OCI-LY7 (cell line): ENCODE data around the gene RNF17. TPM values are rescaled to one million over a fixed set of nuclear protein-coding genes. Genes with fewer than 3 reads are reported as not detected.

Experiments used
- BruUV-seq: library from RNA; stranded (reverse); fragments of 400-500 nt; replicated peaks from 2 replicates; lab custom pipeline; 2021; lab: Mats Ljungman, UMichigan
- CTCF ChIA-PET: fragments of 300-600 bp; sonication (Branson Sonifier 250); formaldehyde crosslinking; loops from one replicate; lab custom pipeline; 2022; ENCODE audit warnings: antibody characterized with exemption; ENCODE audit not compliant: unreplicated experiment; lab: Charles Lee
- POLR2A ChIA-PET: fragments of 300-600 bp; sonication (Branson Sonifier 250); formaldehyde crosslinking; loops from one replicate; lab custom pipeline; 2022; ENCODE audit warnings: antibody characterized with exemption; lab: Charles Lee
- DNase-seq: peaks from one replicate; pipeline ENCODE4 v3.0.0-alpha.2; 2015; ENCODE audit warnings: low spot score
- H2AFZ ChIP-seq: fragments of 200-600 bp; sonication (generic), shearing (Covaris generic); 2 replicates; pipeline ENCODE4 v1.6.1; 2014; ENCODE audit warnings: mild to moderate bottlenecking, antibody characterized with exemption, low read length, moderate library complexity
- H3K27ac ChIP-seq: fragments of 200-600 bp; sonication (generic); 2 replicates; pipeline ENCODE4 v1.5.1; 2014; ENCODE audit warnings: mixed run types, low read depth, mild to moderate bottlenecking, moderate library complexity, low read length, inconsistent platforms; ENCODE audit not compliant: poor library complexity, severe bottlenecking
- H3K36me3 ChIP-seq: fragments of 200-600 bp; sonication (generic); 2 replicates; pipeline ENCODE4 v1.6.1; 2014; ENCODE audit warnings: mild to moderate bottlenecking, antibody characterized with exemption, low read length, moderate library complexity, mixed read lengths; ENCODE audit not compliant: insufficient read depth
- H3K4me1 ChIP-seq: fragments of 200-600 bp; sonication (generic); 2 replicates; pipeline ENCODE4 v1.5.1; 2014; ENCODE audit warnings: mild to moderate bottlenecking, low read length; ENCODE audit not compliant: insufficient read depth, poor library complexity, severe bottlenecking
- H3K4me2 ChIP-seq: fragments of 200-600 bp; sonication (generic); 2 replicates; pipeline ENCODE4 v1.6.1; 2014; ENCODE audit warnings: mild to moderate bottlenecking, low read length
- H3K4me3 ChIP-seq: fragments of 200-600 bp; sonication (generic); 2 replicates; pipeline ENCODE4 v1.5.1; 2014; ENCODE audit warnings: mild to moderate bottlenecking, low read depth, low read length; ENCODE audit not compliant: poor library complexity, severe bottlenecking
- H3K79me2 ChIP-seq: fragments of 200-600 bp; sonication (generic); 2 replicates; pipeline ENCODE4 v1.6.1; 2016; ENCODE audit warnings: low read depth, mild to moderate bottlenecking, low read length, moderate library complexity, mixed read lengths; ENCODE audit not compliant: insufficient read depth
- H3K9me2 ChIP-seq: fragments of 200-600 bp; sonication (generic); 2 replicates; pipeline ENCODE4 v1.6.1; 2016; ENCODE audit warnings: mild to moderate bottlenecking, low read length, mixed read lengths; ENCODE audit not compliant: insufficient read depth
- H3K9me3 ChIP-seq: fragments of 200-600 bp; sonication (generic); 2 replicates; pipeline ENCODE4 v1.6.1; 2014; ENCODE audit warnings: mild to moderate bottlenecking, mixed run types, low read length, mixed read lengths
- H4K20me1 ChIP-seq: fragments of 200-600 bp; sonication (generic); 2 replicates; pipeline ENCODE4 v1.6.1; 2014; ENCODE audit warnings: mild to moderate bottlenecking, antibody characterized with exemption, low read length, moderate library complexity, mixed read lengths; ENCODE audit not compliant: insufficient read depth
- EZH2phosphoT487 ChIP-seq: fragments of 200-600 bp; sonication (generic); IDR thresholded peaks from 2 replicates; pipeline ENCODE4 v1.6.1; 2018; ENCODE audit warnings: low read depth, borderline replicate concordance, mild to moderate bottlenecking, mixed run types, antibody characterized with exemption, low read length, moderate library complexity, mixed read lengths
- intact Hi-C: fragments of 100-400 bp; cut with micrococcal nuclease; formaldehyde crosslinking; loops from one replicate; pipeline ENCODE4 v1.10.0; 2022; ENCODE audit not compliant: unreplicated experiment
- total RNA-seq, 2 experiments: library from RNA; depleted of rRNA in 1 of 2; stranded (reverse); fragments of >200 nt in 1 of 2; shearing (Covaris generic) in 1 of 2; gene quantifications; 2 replicates each; pipeline ENCODE4 v1.2.3, GENCODE V29; 2014 to 2022
- TF ChIP-seq, protein P1 (sequence below): fragments of 200-600 bp; sonication (generic); conservative IDR thresholded peaks from 2 replicates; pipeline ENCODE4 v1.5.1; 2014; ENCODE audit warnings: mild to moderate bottlenecking, antibody characterized with exemption, low read length, moderate library complexity, mixed read lengths

The RNF17 gene
- total RNA-seq, 2 experiments from 2014 or later = not detected

DNA sequence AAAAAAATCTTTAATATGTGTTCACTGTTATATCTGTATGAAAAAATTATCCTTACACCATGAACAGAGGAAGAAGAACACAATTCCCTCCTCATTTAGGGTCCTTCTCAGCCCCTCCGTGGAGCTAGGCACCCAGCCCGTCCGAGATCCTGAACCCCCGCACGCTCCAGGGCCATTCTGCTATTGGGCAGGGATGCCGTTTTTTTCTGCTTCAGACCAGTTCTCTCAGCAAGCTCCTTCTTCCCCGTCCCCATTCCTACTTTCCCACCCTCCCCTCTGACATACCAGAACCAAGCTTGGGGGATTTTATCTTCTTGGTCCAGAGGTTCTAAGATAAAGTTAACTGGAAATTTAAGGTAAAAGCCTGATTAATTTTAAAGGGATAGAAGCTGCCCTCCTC lies 47.5 kb upstream of the RNF17 start:
- H3K9me3 ChIP-seq = no peaks in the 10 kb centered on the region
- no peaks in the 10 kb centered on the region for H3K36me3 ChIP-seq
- H2AFZ ChIP-seq = no peak overlapping the region
- TF ChIP-seq, protein P1, sequence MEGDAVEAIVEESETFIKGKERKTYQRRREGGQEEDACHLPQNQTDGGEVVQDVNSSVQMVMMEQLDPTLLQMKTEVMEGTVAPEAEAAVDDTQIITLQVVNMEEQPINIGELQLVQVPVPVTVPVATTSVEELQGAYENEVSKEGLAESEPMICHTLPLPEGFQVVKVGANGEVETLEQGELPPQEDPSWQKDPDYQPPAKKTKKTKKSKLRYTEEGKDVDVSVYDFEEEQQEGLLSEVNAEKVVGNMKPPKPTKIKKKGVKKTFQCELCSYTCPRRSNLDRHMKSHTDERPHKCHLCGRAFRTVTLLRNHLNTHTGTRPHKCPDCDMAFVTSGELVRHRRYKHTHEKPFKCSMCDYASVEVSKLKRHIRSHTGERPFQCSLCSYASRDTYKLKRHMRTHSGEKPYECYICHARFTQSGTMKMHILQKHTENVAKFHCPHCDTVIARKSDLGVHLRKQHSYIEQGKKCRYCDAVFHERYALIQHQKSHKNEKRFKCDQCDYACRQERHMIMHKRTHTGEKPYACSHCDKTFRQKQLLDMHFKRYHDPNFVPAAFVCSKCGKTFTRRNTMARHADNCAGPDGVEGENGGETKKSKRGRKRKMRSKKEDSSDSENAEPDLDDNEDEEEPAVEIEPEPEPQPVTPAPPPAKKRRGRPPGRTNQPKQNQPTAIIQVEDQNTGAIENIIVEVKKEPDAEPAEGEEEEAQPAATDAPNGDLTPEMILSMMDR = no peak
- no peak for TF ChIP-seq EZH2phosphoT487
- POLR2A ChIA-PET = interaction anchor here (0.6 to 0.9 kb wide), 2 partner anchors 112 to 992 kb away, joined by 4 to 7 read pairs; no protein-coding TSS in a partner anchor
- H3K4me1 ChIP-seq = no peaks in the 10 kb centered on the region
- CTCF ChIA-PET = interaction anchor here (0.6 kb wide), 1 partner anchor 40 kb away, joined by 6 read pairs; no protein-coding TSS in a partner anchor
- intact Hi-C loops = no loop called here
- no peak overlapping the region for H3K4me3 ChIP-seq
- no peaks in the 10 kb centered on the region for H3K79me2 ChIP-seq
- H3K27ac ChIP-seq = no peak overlapping the region
- H3K4me2 ChIP-seq = no peak overlapping the region
- no peaks in the 10 kb centered on the region for H3K9me2 ChIP-seq
- no peak for DNase-seq
- no TSS peak for BruUV-seq
- no peaks in the 10 kb centered on the region for H4K20me1 ChIP-seq

DNA sequence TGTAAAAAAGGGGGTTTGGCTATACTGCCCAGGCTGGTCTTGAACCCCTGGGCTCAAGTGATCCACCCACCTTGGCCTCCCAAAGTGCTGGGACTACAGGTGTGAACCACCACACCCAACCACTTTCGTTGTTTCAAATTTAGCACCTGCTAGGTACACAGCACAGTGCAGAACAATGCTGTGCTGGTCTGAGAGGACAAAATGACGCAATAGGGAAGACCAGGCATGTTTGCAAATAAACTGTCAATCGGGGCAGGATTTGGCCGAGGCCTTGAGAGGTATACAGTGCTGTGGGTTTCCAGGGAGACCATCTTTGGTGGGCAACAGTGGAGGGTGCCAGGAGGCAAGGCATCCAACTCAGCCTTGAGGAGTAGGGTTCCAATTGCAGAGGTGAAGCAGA lies 46.8 kb upstream of the RNF17 start:
- CTCF ChIA-PET = interaction anchor here (0.6 kb wide), 1 partner anchor 41 kb away, joined by 6 read pairs; no protein-coding TSS in a partner anchor
- H3K4me1 ChIP-seq = no peaks in the 10 kb centered on the region
- TF ChIP-seq EZH2phosphoT487 = no peak

GRCh38 chr13:24718192-24718965 lies 45.6 kb upstream of the RNF17 start:
- H3K4me3 ChIP-seq = no peak overlapping the region
- TF ChIP-seq, protein P1 = no peak
- no peak for TF ChIP-seq EZH2phosphoT487
- no peak overlapping the region for H3K27ac ChIP-seq
- no peaks in the 10 kb centered on the region for H4K20me1 ChIP-seq
- H3K4me2 ChIP-seq = no peak overlapping the region
- ChIA-PET POLR2A (interaction anchor here (0.6 kb wide), 1 partner anchor 9 kb away, joined by 5 read pairs; no protein-coding TSS in a partner anchor), CTCF (no interaction called here)
- no peak overlapping the region for H2AFZ ChIP-seq
- intact Hi-C loops = no loop called here
- H3K79me2 ChIP-seq = no peaks in the 10 kb centered on the region
- H3K9me3 ChIP-seq = no peaks in the 10 kb centered on the region
- H3K36me3 ChIP-seq = no peaks in the 10 kb centered on the region
- BruUV-seq = no TSS peak
- no peaks in the 10 kb centered on the region for H3K4me1 ChIP-seq
- no peaks in the 10 kb centered on the region for H3K9me2 ChIP-seq
- no peak for DNase-seq

More for the DNA sequence above, 46.8 kb upstream of the RNF17 start:
- no peak for DNase-seq
- Histone ChIP-seq H3K27ac (no peak overlapping the region), H3K4me2 (no peak overlapping the region), H3K9me2 (no peaks in the 10 kb centered on the region), H3K36me3 (no peaks in the 10 kb centered on the region), H3K79me2 (no peaks in the 10 kb centered on the region), H3K4me3 (no peak overlapping the region), H2AFZ (no peak overlapping the region), H4K20me1 (no peaks in the 10 kb centered on the region), H3K9me3 (no peaks in the 10 kb centered on the region)
- intact Hi-C loops = no loop called here
- POLR2A ChIA-PET = interaction anchor here (0.6 to 0.7 kb wide), 2 partner anchors 110 to 993 kb away, joined by 3 to 7 read pairs; no protein-coding TSS in a partner anchor
- BruUV-seq = no TSS peak
